H9 (cell line): ENCODE data around the gene BPIFB2. TPM values are rescaled to one million over a fixed set of nuclear protein-coding genes. Genes with fewer than 3 reads are reported as not detected.

Experiments used
- DNase-seq: peaks from one replicate; pipeline ENCODE4 v3.0.0-alpha.2; 2017
- H2AFZ ChIP-seq: one replicate; pipeline ENCODE4 v1.6.1; 2013; ENCODE audit warnings: mild to moderate bottlenecking, low read length, control low read depth, moderate library complexity
- H2AK5ac ChIP-seq: 2 replicates; pipeline ENCODE4 v1.6.1; 2013; ENCODE audit warnings: low read length, control low read depth, mixed read lengths; ENCODE audit not compliant: insufficient read length
- H2BK120ac ChIP-seq: one replicate; pipeline ENCODE4 v1.6.1; 2013; ENCODE audit warnings: low read depth, mild to moderate bottlenecking, low read length, control low read depth, inconsistent platforms; ENCODE audit not compliant: poor library complexity, severe bottlenecking
- H2BK12ac ChIP-seq: 2 replicates; pipeline ENCODE4 v1.6.1; 2013; ENCODE audit warnings: low read length, control low read depth, mixed read lengths, low read depth; ENCODE audit not compliant: insufficient read length
- H2BK15ac ChIP-seq: 2 replicates; pipeline ENCODE4 v1.6.1; 2013; ENCODE audit warnings: low read depth, low read length, control low read depth
- H2BK20ac ChIP-seq: one replicate; pipeline ENCODE4 v1.6.1; 2013; ENCODE audit warnings: low read depth, mild to moderate bottlenecking, low read length, control low read depth, inconsistent platforms; ENCODE audit not compliant: poor library complexity, severe bottlenecking
- H2BK5ac ChIP-seq: 2 replicates; pipeline ENCODE4 v1.6.1; 2013; ENCODE audit warnings: low read length, control low read depth, mixed read lengths; ENCODE audit not compliant: insufficient read length
- H3K14ac ChIP-seq: 2 replicates; pipeline ENCODE4 v1.6.1; 2013; ENCODE audit warnings: low read length, control low read depth; ENCODE audit not compliant: insufficient read depth
- H3K18ac ChIP-seq: 2 replicates; pipeline ENCODE4 v1.6.1; 2013; ENCODE audit warnings: low read depth, mild to moderate bottlenecking, mixed read lengths, low read length, control low read depth; ENCODE audit not compliant: insufficient read length
- H3K23ac ChIP-seq: 2 replicates; pipeline ENCODE4 v1.6.1; 2013; ENCODE audit warnings: low read length, control low read depth, mixed read lengths, low read depth; ENCODE audit not compliant: insufficient read length
- H3K23me2 ChIP-seq: 2 replicates; pipeline ENCODE4 v1.6.1; 2013; ENCODE audit warnings: low read depth, mild to moderate bottlenecking, mixed read lengths, low read length, control low read depth; ENCODE audit not compliant: insufficient read length, poor library complexity, severe bottlenecking
- H3K27ac ChIP-seq: 2 replicates; pipeline ENCODE4 v1.5.1; 2013; ENCODE audit warnings: low read length, control low read depth, mixed read lengths, low read depth; ENCODE audit not compliant: insufficient read length
- H3K27me3 ChIP-seq: 2 replicates; pipeline ENCODE4 v1.6.1; 2013; ENCODE audit warnings: low read length, control low read depth, inconsistent platforms; ENCODE audit not compliant: insufficient read depth
- H3K4ac ChIP-seq: 2 replicates; pipeline ENCODE4 v1.6.1; 2013; ENCODE audit warnings: low read depth, mild to moderate bottlenecking, control low read depth, inconsistent platforms, low read length, moderate library complexity
- H3K4me1 ChIP-seq: 2 replicates; pipeline ENCODE4 v1.6.1; 2013; ENCODE audit warnings: low read length, control low read depth, inconsistent platforms; ENCODE audit not compliant: insufficient read depth
- H3K4me2 ChIP-seq: 2 replicates; pipeline ENCODE4 v1.6.1; 2013; ENCODE audit warnings: low read length, control low read depth, mixed read lengths; ENCODE audit not compliant: insufficient read length, insufficient read depth
- H3K56ac ChIP-seq: 2 replicates; pipeline ENCODE4 v1.6.1; 2013; ENCODE audit warnings: low read depth, mild to moderate bottlenecking, mixed read lengths, low read length, control low read depth; ENCODE audit not compliant: insufficient read length
- H3K79me1 ChIP-seq: 2 replicates; pipeline ENCODE4 v1.6.1; 2013; ENCODE audit warnings: low read depth, mild to moderate bottlenecking, moderate library complexity, low read length, control low read depth, inconsistent platforms; ENCODE audit not compliant: insufficient read depth, poor library complexity, severe bottlenecking
- H3K79me2 ChIP-seq: 2 replicates; pipeline ENCODE4 v1.6.1; 2013; ENCODE audit warnings: low read length, control low read depth, inconsistent platforms; ENCODE audit not compliant: insufficient read depth
- H3K9ac ChIP-seq: 2 replicates; pipeline ENCODE4 v1.6.1; 2013; ENCODE audit warnings: low read length, control low read depth, mixed read lengths; ENCODE audit not compliant: insufficient read length; ENCODE audit errors: extremely low read depth
- H3K9me3 ChIP-seq: one replicate; pipeline ENCODE4 v1.6.1; 2013; ENCODE audit warnings: low read depth, low read length, inconsistent platforms; ENCODE audit not compliant: control insufficient read depth
- H3T11ph ChIP-seq: one replicate; pipeline ENCODE4 v1.6.1; 2013; ENCODE audit warnings: mild to moderate bottlenecking, low read length, control low read depth, inconsistent platforms
- H4K20me1 ChIP-seq: one replicate; pipeline ENCODE4 v1.6.1; 2013; ENCODE audit not compliant: control insufficient read depth, insufficient read length, insufficient read depth
- H4K5ac ChIP-seq: 2 replicates; pipeline ENCODE4 v1.6.1; 2013; ENCODE audit warnings: low read depth, mild to moderate bottlenecking, mixed read lengths, low read length, control low read depth; ENCODE audit not compliant: insufficient read length
- H4K8ac ChIP-seq: replicated peaks from 2 replicates; pipeline ENCODE4 v1.6.1; 2013; ENCODE audit warnings: low read length, control low read depth, mixed read lengths, low read depth; ENCODE audit not compliant: insufficient read length
- H4K91ac ChIP-seq: 2 replicates; pipeline ENCODE4 v1.6.1; 2013; ENCODE audit warnings: low read depth, mild to moderate bottlenecking, moderate library complexity, mixed read lengths, low read length, control low read depth; ENCODE audit not compliant: insufficient read length
- H3K27ac Mint-ChIP-seq, 3 experiments: 2 replicates in 2 of 3; 3 replicates in 1 of 3; pipeline ENCODE4 v1.8.0; 2020 to 2021; ENCODE audit warnings: mixed read lengths in 3 of 3, mild to moderate bottlenecking in 1 of 3, moderate library complexity in 1 of 3
- H3K27me3 Mint-ChIP-seq: 2 replicates; pipeline ENCODE4 v1.8.0; 2021; ENCODE audit warnings: low read depth, mild to moderate bottlenecking, moderate library complexity, mixed read lengths
- H3K36me3 Mint-ChIP-seq, 3 experiments: 2 replicates in 2 of 3; 3 replicates in 1 of 3; pipeline ENCODE4 v1.8.0; 2020 to 2021; ENCODE audit warnings: low read depth in 3 of 3, mixed read lengths in 3 of 3; ENCODE audit not compliant: insufficient read depth in 1 of 3
- H3K4me1 Mint-ChIP-seq, 2 experiments: 2 replicates each; pipeline ENCODE4 v1.8.0; 2020; ENCODE audit warnings: mixed read lengths in 2 of 2
- H3K4me3 Mint-ChIP-seq, 2 experiments: 2 replicates in 1 of 2; 3 replicates in 1 of 2; pipeline ENCODE4 v1.8.0; 2020 to 2021; ENCODE audit warnings: mild to moderate bottlenecking in 2 of 2, mixed read lengths in 2 of 2, moderate library complexity in 1 of 2
- H3K9me3 Mint-ChIP-seq, 2 experiments: 2 replicates in 1 of 2; 3 replicates in 1 of 2; pipeline ENCODE4 v1.8.0; 2020; ENCODE audit warnings: mild to moderate bottlenecking in 2 of 2, mixed read lengths in 2 of 2, moderate library complexity in 1 of 2
- WGBS: extraction: QIAGEN DNeasy Blood & Tissue Kit; methylation state at CpG from one replicate; pipeline ENCODE4 v1.1.7; 2013; ENCODE audit warnings: missing lambda C conversion rate, low lambda C conversion rate, mixed read lengths; ENCODE audit not compliant: insufficient read length; ENCODE audit errors: extremely low coverage; 5-methylcytosine and 5-hydroxymethylcytosine counted together
- total RNA-seq: library from RNA; stranded (reverse); gene quantifications from 2 replicates; pipeline ENCODE4 v1.2.1, GENCODE V29; 2021
- TF ChIP-seq, protein P1 (sequence below): fragments of 200-600 bp; sonication (generic); conservative IDR thresholded peaks from 3 replicates; pipeline ENCODE4 v1.8.0; 2021; ENCODE audit warnings: antibody characterized with exemption, mild to moderate bottlenecking

Gene BPIFB2
- total RNA-seq, 1 experiment from 2014 or later: not detected

DNA sequence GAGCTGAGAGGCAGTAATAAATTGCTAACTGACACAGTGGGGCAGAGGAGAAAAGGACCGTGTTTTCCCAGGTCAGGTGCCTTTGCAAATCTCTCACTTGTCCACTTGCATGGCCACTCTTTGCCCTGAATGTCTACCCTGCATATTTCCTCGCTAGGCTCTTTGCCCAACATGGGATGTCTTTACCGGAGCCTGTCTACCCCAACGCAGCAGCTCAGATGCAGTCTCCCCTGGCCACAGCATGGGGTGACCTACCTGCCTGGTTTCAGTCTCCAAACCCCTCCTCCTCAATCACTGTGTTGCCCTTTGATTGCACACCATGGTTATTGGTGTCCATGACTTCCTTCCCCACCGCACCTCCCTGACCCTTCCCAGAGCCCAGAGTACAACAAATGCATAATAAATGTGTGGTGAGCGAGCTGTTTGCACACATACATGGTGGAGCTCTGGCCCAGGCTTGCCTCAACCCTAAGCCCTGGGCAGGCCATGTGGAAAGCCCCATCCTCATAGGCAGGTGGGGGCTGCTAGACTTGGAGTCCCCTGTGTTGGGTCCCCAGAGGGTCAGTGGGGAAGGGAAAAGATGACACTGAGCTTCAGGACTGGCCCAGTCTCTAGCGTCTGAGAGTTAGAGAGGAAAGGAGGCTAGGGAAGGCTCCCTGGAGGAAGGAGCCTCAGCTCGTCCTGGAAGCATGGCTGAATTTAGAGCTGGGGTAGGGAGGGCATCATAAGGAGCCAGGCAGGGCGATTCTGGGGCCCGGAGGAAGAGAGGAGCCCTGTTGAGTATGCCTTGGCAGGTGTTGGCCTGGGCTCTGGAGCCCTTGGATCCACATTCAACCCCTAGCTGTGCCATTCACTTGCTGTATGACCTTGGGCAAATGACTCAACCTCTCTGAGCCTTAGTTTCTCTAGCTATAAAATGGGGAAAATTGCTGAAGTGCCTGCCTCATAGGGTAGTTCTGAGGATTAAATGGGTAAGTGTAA is 19.6 kb downstream of the BPIFB2 start:
- no peaks in the 10 kb centered on the region for H3K36me3 Mint-ChIP-seq
- Histone ChIP-seq H3K79me2 (no peaks in the 10 kb centered on the region), H3K4me2 (no peak overlapping the region), H3T11ph (no peak overlapping the region), H2BK15ac (no peak overlapping the region), H3K18ac (no peak overlapping the region), H2AK5ac (no peak overlapping the region), H4K8ac (no peak overlapping the region), H3K56ac (no peak overlapping the region), H2BK5ac (no peak overlapping the region), H2AFZ (no peak overlapping the region), H3K9me3 (no peaks in the 10 kb centered on the region), H2BK12ac (no peak overlapping the region), H3K14ac (no peak overlapping the region), H2BK120ac (no peak overlapping the region), H3K79me1 (no peaks in the 10 kb centered on the region), H3K23ac (no peak overlapping the region), H4K91ac (no peak overlapping the region), H4K5ac (no peak overlapping the region), H3K27me3 (no peaks in the 10 kb centered on the region), H3K23me2 (no peaks in the 10 kb centered on the region), H3K4ac (no peak overlapping the region), H3K27ac (no peak overlapping the region), H2BK20ac (no peak overlapping the region), H3K4me1 (no peaks in the 10 kb centered on the region), H3K9ac (no peak overlapping the region), H4K20me1 (no peaks in the 10 kb centered on the region)
- H3K27me3 Mint-ChIP-seq: peaks cover 6% of the 10 kb centered on the region
- no peak for DNase-seq
- no peak overlapping the region for H3K27ac Mint-ChIP-seq
- peaks cover 2 to 3% of the 10 kb centered on the region in 2 experiments; a peak in 3 of 4 replicates for H3K4me1 Mint-ChIP-seq
- TF ChIP-seq, protein P1, sequence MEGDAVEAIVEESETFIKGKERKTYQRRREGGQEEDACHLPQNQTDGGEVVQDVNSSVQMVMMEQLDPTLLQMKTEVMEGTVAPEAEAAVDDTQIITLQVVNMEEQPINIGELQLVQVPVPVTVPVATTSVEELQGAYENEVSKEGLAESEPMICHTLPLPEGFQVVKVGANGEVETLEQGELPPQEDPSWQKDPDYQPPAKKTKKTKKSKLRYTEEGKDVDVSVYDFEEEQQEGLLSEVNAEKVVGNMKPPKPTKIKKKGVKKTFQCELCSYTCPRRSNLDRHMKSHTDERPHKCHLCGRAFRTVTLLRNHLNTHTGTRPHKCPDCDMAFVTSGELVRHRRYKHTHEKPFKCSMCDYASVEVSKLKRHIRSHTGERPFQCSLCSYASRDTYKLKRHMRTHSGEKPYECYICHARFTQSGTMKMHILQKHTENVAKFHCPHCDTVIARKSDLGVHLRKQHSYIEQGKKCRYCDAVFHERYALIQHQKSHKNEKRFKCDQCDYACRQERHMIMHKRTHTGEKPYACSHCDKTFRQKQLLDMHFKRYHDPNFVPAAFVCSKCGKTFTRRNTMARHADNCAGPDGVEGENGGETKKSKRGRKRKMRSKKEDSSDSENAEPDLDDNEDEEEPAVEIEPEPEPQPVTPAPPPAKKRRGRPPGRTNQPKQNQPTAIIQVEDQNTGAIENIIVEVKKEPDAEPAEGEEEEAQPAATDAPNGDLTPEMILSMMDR: no peak
- WGBS: no CpG with 5 or more reads among the region's 10 CpGs
- no peaks in the 10 kb centered on the region for H3K9me3 Mint-ChIP-seq
- no peak overlapping the region for H3K4me3 Mint-ChIP-seq
